Stimulated activated naive CD8-positive, alpha-beta T cell treated with anti-CD3 and anti-CD28 coated beads, Interleukin-15, Interleukin-2, amounts not matched to agents 100 ng/mL and 50 ng/mL, for 24 hours (primary cell): ENCODE measurements around the gene DTNA.
"Not testable (repeated sequence)": the region's sequence is repeated elsewhere in the genome, so short reads cannot be mapped to it uniquely, and the experiment has no call there.

Experiments used
- H3K27ac Mint-ChIP-seq: one replicate; pipeline ENCODE4 v1.8.0; 2021; ENCODE audit warnings: mild to moderate bottlenecking, mixed read lengths
- H3K27me3 Mint-ChIP-seq: one replicate; pipeline ENCODE4 v1.8.0; 2021; ENCODE audit warnings: mixed read lengths
- H3K36me3 Mint-ChIP-seq: one replicate; pipeline ENCODE4 v1.8.0; 2021; ENCODE audit warnings: low read depth, mixed read lengths
- H3K4me1 Mint-ChIP-seq: one replicate; pipeline ENCODE4 v1.8.0; 2021; ENCODE audit warnings: low read depth, mixed read lengths
- H3K4me3 Mint-ChIP-seq: one replicate; pipeline ENCODE4 v1.8.0; 2021; ENCODE audit warnings: mild to moderate bottlenecking, mixed read lengths
- H3K9me3 Mint-ChIP-seq: one replicate; pipeline ENCODE4 v1.8.0; 2021; ENCODE audit warnings: mixed read lengths

The DTNA gene

GRCh38 chr18:34709750-34710441 is at the start of gene DTNA:
Gene DTNA (plus strand): TSS chr18:34710298. CDS start chr18:34755977, 45,679 bp downstream.
- no peaks in the 10 kb centered on the region for H3K4me1 Mint-ChIP-seq
- no peaks in the 10 kb centered on the region for H3K36me3 Mint-ChIP-seq
- H3K4me3 Mint-ChIP-seq: no peak within 1 kb of the TSS
- H3K27ac Mint-ChIP-seq: no peak within 1 kb of the TSS
- no peaks in the 10 kb centered on the region for H3K9me3 Mint-ChIP-seq
- H3K27me3 Mint-ChIP-seq: peaks cover 10% of the 10 kb centered on the region

- no peaks in the 10 kb centered on the region for H3K4me1 Mint-ChIP-seq
- no peak overlapping the region for H3K27ac Mint-ChIP-seq
- no peaks in the 10 kb centered on the region for H3K36me3 Mint-ChIP-seq
- no peak overlapping the region for H3K4me3 Mint-ChIP-seq
- H3K9me3 Mint-ChIP-seq: no peaks in the 10 kb centered on the region
- H3K27me3 Mint-ChIP-seq: peaks cover 19% of the 10 kb centered on the region
These were observed 49.5 kb upstream of the DTNA start for GRCh38 chr18:34660572-34660971.

GRCh38 chr18:34661464-34662087 is 48.5 kb upstream of the DTNA start:
- no peaks in the 10 kb centered on the region for H3K4me1 Mint-ChIP-seq
- no peaks in the 10 kb centered on the region for H3K9me3 Mint-ChIP-seq
- no peak overlapping the region for H3K4me3 Mint-ChIP-seq
- peaks cover 19% of the 10 kb centered on the region for H3K27me3 Mint-ChIP-seq
- H3K27ac Mint-ChIP-seq: no peak overlapping the region
- H3K36me3 Mint-ChIP-seq: no peaks in the 10 kb centered on the region

GRCh38 chr18:34676816-34677574 is 33.1 kb upstream of the DTNA start:
- peaks cover 4% of the 10 kb centered on the region for H3K27me3 Mint-ChIP-seq
- no peak overlapping the region for H3K4me3 Mint-ChIP-seq
- no peaks in the 10 kb centered on the region for H3K36me3 Mint-ChIP-seq
- no peak overlapping the region for H3K27ac Mint-ChIP-seq
- H3K4me1 Mint-ChIP-seq: no peaks in the 10 kb centered on the region
- H3K9me3 Mint-ChIP-seq: no peaks in the 10 kb centered on the region

- not testable (repeated sequence) for H3K9me3 Mint-ChIP-seq, H3K4me1 Mint-ChIP-seq, H3K36me3 Mint-ChIP-seq, H3K27me3 Mint-ChIP-seq, H3K4me3 Mint-ChIP-seq, H3K27ac Mint-ChIP-seq
These were observed 20.3 kb upstream of the DTNA start for GRCh38 chr18:34689750-34690149.

GRCh38 chr18:34691614-34692013 is 18.5 kb upstream of the DTNA start:
- Mint-ChIP-seq H3K4me3 (no peak overlapping the region), H3K27ac (no peak overlapping the region), H3K9me3 (no peaks in the 10 kb centered on the region), H3K4me1 (no peaks in the 10 kb centered on the region), H3K27me3 (peaks cover 11% of the 10 kb centered on the region), H3K36me3 (no peaks in the 10 kb centered on the region)

- H3K4me3 Mint-ChIP-seq: no peak overlapping the region
- no peak overlapping the region for H3K27ac Mint-ChIP-seq
- no peaks in the 10 kb centered on the region for H3K9me3 Mint-ChIP-seq
- no peaks in the 10 kb centered on the region for H3K4me1 Mint-ChIP-seq
- H3K36me3 Mint-ChIP-seq: no peaks in the 10 kb centered on the region
- H3K27me3 Mint-ChIP-seq: peaks cover 8% of the 10 kb centered on the region
These were observed 15.4 kb upstream of the DTNA start for GRCh38 chr18:34694591-34695165.

GRCh38 chr18:34695310-34695709 is 14.8 kb upstream of the DTNA start:
- Mint-ChIP-seq H3K4me1 (no peaks in the 10 kb centered on the region), H3K27ac (no peak overlapping the region), H3K9me3 (no peaks in the 10 kb centered on the region), H3K4me3 (no peak overlapping the region), H3K36me3 (no peaks in the 10 kb centered on the region), H3K27me3 (peaks cover 8% of the 10 kb centered on the region)

GRCh38 chr18:34696671-34697070 is 13.4 kb upstream of the DTNA start:
- no peak overlapping the region for H3K4me3 Mint-ChIP-seq
- no peaks in the 10 kb centered on the region for H3K4me1 Mint-ChIP-seq
- no peaks in the 10 kb centered on the region for H3K36me3 Mint-ChIP-seq
- H3K27ac Mint-ChIP-seq: no peak overlapping the region
- H3K27me3 Mint-ChIP-seq: peaks cover 7% of the 10 kb centered on the region
- H3K9me3 Mint-ChIP-seq: no peaks in the 10 kb centered on the region

GRCh38 chr18:34697233-34697632 is 12.9 kb upstream of the DTNA start:
- H3K4me1 Mint-ChIP-seq: no peaks in the 10 kb centered on the region
- peaks cover 3% of the 10 kb centered on the region for H3K27me3 Mint-ChIP-seq
- H3K27ac Mint-ChIP-seq: no peak overlapping the region
- H3K36me3 Mint-ChIP-seq: no peaks in the 10 kb centered on the region
- H3K9me3 Mint-ChIP-seq: no peaks in the 10 kb centered on the region
- H3K4me3 Mint-ChIP-seq: no peak overlapping the region

- no peak overlapping the region for H3K4me3 Mint-ChIP-seq
- H3K9me3 Mint-ChIP-seq: no peaks in the 10 kb centered on the region
- no peaks in the 10 kb centered on the region for H3K36me3 Mint-ChIP-seq
- peaks cover 3% of the 10 kb centered on the region for H3K27me3 Mint-ChIP-seq
- H3K27ac Mint-ChIP-seq: no peak overlapping the region
- no peaks in the 10 kb centered on the region for H3K4me1 Mint-ChIP-seq
These were observed 12.2 kb upstream of the DTNA start for GRCh38 chr18:34697891-34698290.

GRCh38 chr18:34701911-34702310 is 8.2 kb upstream of the DTNA start:
- Mint-ChIP-seq H3K4me3 (no peak overlapping the region), H3K4me1 (no peaks in the 10 kb centered on the region), H3K36me3 (no peaks in the 10 kb centered on the region), H3K27ac (no peak overlapping the region), H3K27me3 (peaks cover 4% of the 10 kb centered on the region), H3K9me3 (no peaks in the 10 kb centered on the region)

- Mint-ChIP-seq H3K27me3 (peaks cover 9% of the 10 kb centered on the region), H3K36me3 (no peaks in the 10 kb centered on the region), H3K27ac (no peak overlapping the region), H3K4me1 (no peaks in the 10 kb centered on the region), H3K4me3 (no peak overlapping the region), H3K9me3 (no peaks in the 10 kb centered on the region)
These were observed 7.3 kb upstream of the DTNA start for GRCh38 chr18:34702814-34703213.

- Mint-ChIP-seq H3K4me3 (no peak overlapping the region), H3K27ac (no peak overlapping the region), H3K9me3 (no peaks in the 10 kb centered on the region), H3K36me3 (no peaks in the 10 kb centered on the region), H3K4me1 (no peaks in the 10 kb centered on the region), H3K27me3 (peaks cover 9% of the 10 kb centered on the region)
These were observed 6.0 kb upstream of the DTNA start for GRCh38 chr18:34704074-34704473.

- Mint-ChIP-seq H3K27ac (no peak overlapping the region), H3K36me3 (no peaks in the 10 kb centered on the region), H3K4me1 (no peaks in the 10 kb centered on the region), H3K4me3 (no peak overlapping the region), H3K9me3 (no peaks in the 10 kb centered on the region), H3K27me3 (peaks cover 9% of the 10 kb centered on the region)
These were observed 5.3 kb upstream of the DTNA start for GRCh38 chr18:34704823-34705222.
